GM23248 (cell line): Measurements from ENCODE around the gene DENND6B. TPM values are rescaled to one million over a fixed set of nuclear protein-coding genes. Genes with fewer than 3 reads are reported as not detected.

Experiments
- DNase-seq: peaks from one replicate; pipeline ENCODE4 v3.0.0-alpha.2; 2015
- H2AFZ ChIP-seq: fragments of 200-600 bp; sonication (generic); 2 replicates; pipeline ENCODE4 v1.6.1; 2016; ENCODE audit warnings: antibody characterized with exemption
- H3F3A ChIP-seq: fragments of 200-600 bp; sonication (generic); 2 replicates; pipeline ENCODE4 v1.6.1; 2016; ENCODE audit warnings: mild to moderate bottlenecking, antibody characterized with exemption, mixed run types; ENCODE audit not compliant: insufficient read depth
- H3K27ac ChIP-seq: fragments of 200-600 bp; sonication (generic); 2 replicates; pipeline ENCODE4 v1.5.1; 2016; ENCODE audit warnings: mild to moderate bottlenecking
- H3K27me3 ChIP-seq: fragments of 200-600 bp; sonication (generic); replicated peaks from 2 replicates; pipeline ENCODE4 v1.6.1; 2016; ENCODE audit warnings: mild to moderate bottlenecking; ENCODE audit not compliant: insufficient read depth
- H3K36me3 ChIP-seq: fragments of 200-600 bp; sonication (generic); 2 replicates; pipeline ENCODE4 v1.6.1; 2016; ENCODE audit warnings: low read depth, mild to moderate bottlenecking
- H3K4me1 ChIP-seq: fragments of 200-600 bp; sonication (generic); 2 replicates; pipeline ENCODE4 v1.6.1; 2016; ENCODE audit warnings: mild to moderate bottlenecking; ENCODE audit not compliant: insufficient read depth
- H3K4me2 ChIP-seq: fragments of 200-600 bp; sonication (generic); one replicate; pipeline ENCODE4 v1.6.1; 2016; ENCODE audit warnings: mild to moderate bottlenecking; ENCODE audit not compliant: unreplicated experiment
- H3K4me3 ChIP-seq: fragments of 200-600 bp; sonication (generic); 2 replicates; pipeline ENCODE4 v1.5.1; 2016; ENCODE audit warnings: mild to moderate bottlenecking
- H3K79me2 ChIP-seq: fragments of 200-600 bp; sonication (generic); 2 replicates; pipeline ENCODE4 v1.6.1; 2016; ENCODE audit warnings: mild to moderate bottlenecking; ENCODE audit not compliant: insufficient read depth
- H3K9ac ChIP-seq: fragments of 200-600 bp; sonication (generic); 2 replicates; pipeline ENCODE4 v1.6.1; 2016; ENCODE audit warnings: mild to moderate bottlenecking
- H3K9me2 ChIP-seq: fragments of 200-600 bp; sonication (generic); 2 replicates; pipeline ENCODE4 v1.6.1; 2016; ENCODE audit warnings: mixed run types, mild to moderate bottlenecking, moderate library complexity; ENCODE audit not compliant: insufficient read depth
- H3K9me3 ChIP-seq: fragments of 200-600 bp; sonication (generic); one replicate; pipeline ENCODE4 v1.6.1; 2017; ENCODE audit warnings: low read depth
- H4K20me1 ChIP-seq: fragments of 200-600 bp; sonication (generic); 2 replicates; pipeline ENCODE4 v1.6.0; 2016; ENCODE audit not compliant: insufficient read depth
- EZH2 ChIP-seq: fragments of 200-600 bp; sonication (generic); IDR thresholded peaks from 2 replicates; pipeline ENCODE4 v1.6.1; 2018; ENCODE audit warnings: antibody characterized with exemption, mild to moderate bottlenecking; ENCODE audit not compliant: insufficient read depth, poor library complexity, severe bottlenecking
- EZH2phosphoT487 ChIP-seq: fragments of 200-600 bp; sonication (generic); IDR thresholded peaks from 2 replicates; pipeline ENCODE4 v1.6.1; 2018; ENCODE audit warnings: antibody characterized with exemption, moderate library complexity, mild to moderate bottlenecking, low read depth; ENCODE audit not compliant: insufficient read depth
- WGBS, 2 experiments: methylation state at CpG; one replicate each; pipeline ENCODE4 v1.1.6; 2015 to 2017; ENCODE audit warnings: low lambda C conversion rate in 2 of 2, low coverage in 1 of 2; ENCODE audit errors: missing lambda C conversion rate in 2 of 2; 5-methylcytosine and 5-hydroxymethylcytosine counted together
- in situ Hi-C: fragments of 300-500 bp; cut with MboI; formaldehyde crosslinking; loops from 2 replicates; pipeline ENCODE4 v1.15.0; 2020
- polyA plus RNA-seq: library from polyadenylated mRNA; unstranded; fragments of >200 nt; fragmentation: Nextera tagmentation; extraction: Ambion mirVana; gene quantifications from 2 replicates; pipeline ENCODE4 v1.2.1, GENCODE V29; 2016
- total RNA-seq: library from RNA; depleted of rRNA; stranded (reverse); fragments of >200 nt; shearing (Covaris generic); gene quantifications from 2 replicates; pipeline ENCODE4 v1.2.3, GENCODE V29; 2014

Gene DENND6B
- total and polyA plus RNA-seq, 2 experiments from 2014 or later, result 5.7 to 6.1 TPM

GRCh38 chr22:50316114-50317065 lies 10.4 kb downstream of the DENND6B start:
- TF ChIP-seq EZH2 (no peak), EZH2phosphoT487 (no peak)
- Histone ChIP-seq H3K4me3 (no peak overlapping the region), H3K9me2 (no peaks in the 10 kb centered on the region), H2AFZ (no peak overlapping the region), H3K36me3 (no peaks in the 10 kb centered on the region), H3K9me3 (no peaks in the 10 kb centered on the region), H3K4me1 (no peaks in the 10 kb centered on the region), H3K9ac (no peak overlapping the region), H3F3A (no peaks in the 10 kb centered on the region), H3K27me3 (no peaks in the 10 kb centered on the region), H3K79me2 (no peaks in the 10 kb centered on the region), H4K20me1 (no peaks in the 10 kb centered on the region), H3K4me2 (no peak overlapping the region), H3K27ac (no peak overlapping the region)
- WGBS, 2 experiments, result 76 to 92% methylated on average over 27 to 38 of the region's 45 CpGs
- DNase-seq, result no peak
- in situ Hi-C loops, result no loop called here

- Histone ChIP-seq H3K9me3 (no peaks in the 10 kb centered on the region), H3K9me2 (no peaks in the 10 kb centered on the region), H3K79me2 (no peaks in the 10 kb centered on the region), H3K4me1 (no peaks in the 10 kb centered on the region), H4K20me1 (no peaks in the 10 kb centered on the region), H3F3A (no peaks in the 10 kb centered on the region), H3K9ac (no peak overlapping the region), H3K4me2 (no peak overlapping the region), H3K36me3 (no peaks in the 10 kb centered on the region), H3K27ac (no peak overlapping the region), H3K4me3 (no peak overlapping the region), H3K27me3 (no peaks in the 10 kb centered on the region), H2AFZ (no peak overlapping the region)
- WGBS, 2 experiments, result 86 to 90% methylated on average over 18 of the region's 18 CpGs
- TF ChIP-seq EZH2, result no peak
- no peak for TF ChIP-seq EZH2phosphoT487
- in situ Hi-C loops, result no loop called here
- no peak for DNase-seq
These were observed 11.3 kb downstream of the DENND6B start for GRCh38 chr22:50315289-50316113.

- Histone ChIP-seq H3K27ac (no peak overlapping the region), H3K9me3 (no peaks in the 10 kb centered on the region), H4K20me1 (no peaks in the 10 kb centered on the region), H3K4me2 (no peak overlapping the region), H3K4me3 (no peak overlapping the region), H3K36me3 (no peaks in the 10 kb centered on the region), H3K27me3 (no peaks in the 10 kb centered on the region), H3K4me1 (no peaks in the 10 kb centered on the region), H3K9me2 (no peaks in the 10 kb centered on the region), H3K79me2 (no peaks in the 10 kb centered on the region), H3F3A (no peaks in the 10 kb centered on the region), H3K9ac (no peak overlapping the region), H2AFZ (no peak overlapping the region)
- no peak for DNase-seq
- TF ChIP-seq EZH2 (no peak), EZH2phosphoT487 (no peak)
- WGBS, 2 experiments, result 82 to 87% methylated on average over 31 of the region's 33 CpGs
- in situ Hi-C loops, result no loop called here
These were observed 12.1 kb downstream of the DENND6B start for GRCh38 chr22:50314455-50315288.

GRCh38 chr22:50314081-50314454 lies 12.7 kb downstream of the DENND6B start:
- Histone ChIP-seq H2AFZ (no peak overlapping the region), H3K9me2 (no peaks in the 10 kb centered on the region), H3K9me3 (no peaks in the 10 kb centered on the region), H4K20me1 (no peaks in the 10 kb centered on the region), H3F3A (no peaks in the 10 kb centered on the region), H3K36me3 (no peaks in the 10 kb centered on the region), H3K4me3 (no peak overlapping the region), H3K27ac (no peak overlapping the region), H3K27me3 (no peaks in the 10 kb centered on the region), H3K4me2 (no peak overlapping the region), H3K4me1 (no peaks in the 10 kb centered on the region), H3K9ac (no peak overlapping the region), H3K79me2 (no peaks in the 10 kb centered on the region)
- no peak for DNase-seq
- WGBS, 2 experiments, result 73 to 74% methylated on average over 14 of the region's 14 CpGs
- TF ChIP-seq EZH2phosphoT487 (no peak), EZH2 (no peak)
- in situ Hi-C loops, result no loop called here
